Common myeloid progenitor, CD34-positive (primary cell): Measurements from ENCODE around the gene RNFT2.

Source experiments
- CTCF ChIA-PET: fragments of 350-600 bp; sonication (Branson Sonifier 250); formaldehyde crosslinking; loops from one replicate; lab custom pipeline; 2021; ENCODE audit warnings: antibody characterized with exemption; lab: Charles Lee
- POLR2A ChIA-PET: fragments of 350-600 bp; sonication (Branson Sonifier 250); formaldehyde crosslinking; loops from one replicate; lab custom pipeline; 2021; ENCODE audit warnings: antibody characterized with exemption; lab: Charles Lee
- DNase-seq, 3 donors: peaks; one replicate each; pipeline versions ENCODE4 v3.0.0 to v3.0.0-alpha.2; 2013
- H3K27ac ChIP-seq, 2 experiments: 1 replicate in 1 of 2; 2 replicates in 1 of 2; pipeline ENCODE4 v1.7.0; 2013; ENCODE audit warnings: inconsistent platforms in 2 of 2, low read length in 2 of 2, mild to moderate bottlenecking in 2 of 2, low read depth in 1 of 2, moderate library complexity in 1 of 2; ENCODE audit not compliant: severe bottlenecking in 2 of 2, insufficient read depth in 1 of 2, poor library complexity in 1 of 2
- H3K27me3 ChIP-seq, 5 experiments: replicated peaks in 2 of 5; 1 replicate in 3 of 5; 2 replicates in 2 of 5; pipeline versions ENCODE4 v1.6.1 to v1.7.0; 2013; ENCODE audit warnings: low read length in 4 of 5, mild to moderate bottlenecking in 2 of 5, moderate library complexity in 2 of 5, inconsistent platforms in 1 of 5; ENCODE audit not compliant: insufficient read depth in 5 of 5, control insufficient read depth in 4 of 5
- H3K36me3 ChIP-seq, 4 experiments: 1 replicate in 2 of 4; 2 replicates in 2 of 4; pipeline versions ENCODE4 v1.6.1 to v1.7.0; 2013; ENCODE audit warnings: low read length in 3 of 4, control low read depth in 1 of 4, mild to moderate bottlenecking in 1 of 4; ENCODE audit not compliant: control insufficient read depth in 4 of 4, insufficient read depth in 4 of 4
- H3K4me1 ChIP-seq, 4 experiments: 1 replicate in 3 of 4; 2 replicates in 1 of 4; pipeline versions ENCODE4 v1.6.1 to v1.7.1; 2013; ENCODE audit warnings: low read length in 3 of 4, mild to moderate bottlenecking in 3 of 4, control low read depth in 1 of 4, inconsistent platforms in 1 of 4, moderate library complexity in 1 of 4; ENCODE audit not compliant: control insufficient read depth in 4 of 4, insufficient read depth in 4 of 4; ENCODE audit errors: control extremely low read depth in 1 of 4
- H3K4me3 ChIP-seq, 7 experiments: 1 replicate in 4 of 7; 2 replicates in 3 of 7; pipeline versions ENCODE4 v1.5.1 to v1.7.0; 2013; ENCODE audit warnings: mild to moderate bottlenecking in 7 of 7, low read length in 6 of 7, moderate library complexity in 6 of 7, inconsistent platforms in 2 of 7, low read depth in 2 of 7, control low read depth in 1 of 7; ENCODE audit not compliant: insufficient read depth in 4 of 7, control insufficient read depth in 1 of 7; ENCODE audit errors: extremely low read depth in 1 of 7
- H3K9me3 ChIP-seq, 5 experiments: 1 replicate in 4 of 5; 2 replicates in 1 of 5; pipeline versions ENCODE4 v1.6.1 to v1.7.1; 2013; ENCODE audit warnings: low read length in 4 of 5, mild to moderate bottlenecking in 2 of 5, inconsistent platforms in 1 of 5, low read depth in 1 of 5, moderate library complexity in 1 of 5; ENCODE audit not compliant: control insufficient read depth in 4 of 5, insufficient read depth in 2 of 5; ENCODE audit errors: control extremely low read depth in 1 of 5
- WGBS: methylation state at CpG from one replicate; pipeline ENCODE4 v1.1.5; 2013; ENCODE audit not compliant: insufficient coverage; 5-methylcytosine and 5-hydroxymethylcytosine counted together

Gene RNFT2

GRCh38 chr12:116731801-116732200, 6.3 kb upstream of the RNFT2 start:
- 96% methylated on average over 3 of the region's 3 CpGs for WGBS
- H3K9me3 ChIP-seq: no peaks in the 10 kb centered on the region
- no peak overlapping the region for H3K4me3 ChIP-seq
- CTCF ChIA-PET: interaction anchor here (0.6 kb wide), 1 partner anchor 11 kb away, joined by 4 read pairs; no protein-coding TSS in a partner anchor
- POLR2A ChIA-PET: no interaction called here
- peaks cover 3 to 17% (median 8%) of the 10 kb centered on the region in 4 experiments for H3K36me3 ChIP-seq
- peaks cover 0 to 7% (median 4%) of the 10 kb centered on the region in 4 experiments for H3K4me1 ChIP-seq
- H3K27me3 ChIP-seq: no peaks in the 10 kb centered on the region
- no peak for DNase-seq
- H3K27ac ChIP-seq: no peak overlapping the region

GRCh38 chr12:116734156-116734768, 3.9 kb upstream of the RNFT2 start:
- ChIA-PET CTCF (no interaction called here), POLR2A (no interaction called here)
- Histone ChIP-seq H3K4me1 (peaks cover 0 to 19% (median 17%) of the 10 kb centered on the region in 4 experiments), H3K4me3 (no peak overlapping the region), H3K36me3 (peaks cover 3 to 17% (median 8%) of the 10 kb centered on the region in 4 experiments), H3K9me3 (no peaks in the 10 kb centered on the region), H3K27me3 (peaks cover 0 to 4% (median 0%) of the 10 kb centered on the region in 5 experiments), H3K27ac (no peak overlapping the region)
- WGBS: 100% methylated on average over 2 of the region's 5 CpGs
- no peak for DNase-seq

GRCh38 chr12:116735084-116735483, 3.0 kb upstream of the RNFT2 start:
- Histone ChIP-seq H3K36me3 (peaks cover 3 to 17% (median 8%) of the 10 kb centered on the region in 4 experiments), H3K9me3 (no peaks in the 10 kb centered on the region), H3K27ac (no peak overlapping the region), H3K4me1 (peaks cover 0 to 19% (median 17%) of the 10 kb centered on the region in 4 experiments), H3K4me3 (no peak overlapping the region), H3K27me3 (peaks cover 0 to 7% (median 0%) of the 10 kb centered on the region in 5 experiments)
- ChIA-PET CTCF (no interaction called here), POLR2A (no interaction called here)
- no peak for DNase-seq
- 98% methylated on average over 6 of the region's 10 CpGs for WGBS

- peaks cover 3 to 17% (median 8%) of the 10 kb centered on the region in 4 experiments for H3K36me3 ChIP-seq
- CTCF ChIA-PET: interaction anchor here (1.0 to 1.4 kb wide), 2 partner anchors 9 to 27 kb away, joined by 3 read pairs; no protein-coding TSS in a partner anchor
- POLR2A ChIA-PET: no interaction called here
- peak in 1 of 3 donors; percentile 16 for DNase-seq
- H3K27ac ChIP-seq: no peak overlapping the region
- peaks cover 0 to 7% (median 0%) of the 10 kb centered on the region in 5 experiments for H3K27me3 ChIP-seq
- H3K4me1 ChIP-seq: peaks cover 0 to 19% (median 17%) of the 10 kb centered on the region in 4 experiments
- peak overlapping the region in 1 of 7 experiments; percentile 78 for H3K4me3 ChIP-seq
- H3K9me3 ChIP-seq: no peaks in the 10 kb centered on the region
- 78% methylated on average over 4 of the region's 9 CpGs for WGBS
Measured at GRCh38 chr12:116735951-116736599, 2.0 kb upstream of the RNFT2 start.

- peak overlapping the region in 1 of 2 experiments; percentile 61 for H3K27ac ChIP-seq
- CTCF ChIA-PET: interaction anchor here (1.0 to 1.4 kb wide), 2 partner anchors 10 to 28 kb away, joined by 3 read pairs; no protein-coding TSS in a partner anchor
Measured at GRCh38 chr12:116736962-116737773, 947 bp upstream of the RNFT2 start.

GRCh38 chr12:116739381-116739887, 1.3 kb downstream of the RNFT2 start:
- no peak for DNase-seq
- Histone ChIP-seq H3K27me3 (peaks cover 0 to 9% (median 0%) of the 10 kb centered on the region in 5 experiments), H3K4me1 (peaks cover 0 to 19% (median 17%) of the 10 kb centered on the region in 4 experiments), H3K36me3 (peaks cover 0 to 7% (median 5%) of the 10 kb centered on the region in 4 experiments), H3K27ac (no peak overlapping the region), H3K4me3 (no peak overlapping the region), H3K9me3 (no peaks in the 10 kb centered on the region)
- 89% methylated on average over 7 of the region's 7 CpGs for WGBS
- CTCF ChIA-PET: no interaction called here
- POLR2A ChIA-PET: no interaction called here

More at GRCh38 chr12:116736962-116737773, 947 bp upstream of the RNFT2 start:
- peaks cover 0 to 19% (median 17%) of the 10 kb centered on the region in 4 experiments for H3K4me1 ChIP-seq
- H3K36me3 ChIP-seq: peaks cover 3 to 17% (median 8%) of the 10 kb centered on the region in 4 experiments
- WGBS: 6% methylated on average over 24 of the region's 24 CpGs
- peak overlapping the region; percentile 68 to 95 (median 78) for H3K4me3 ChIP-seq
- no peak for DNase-seq
- peaks cover 0 to 9% (median 0%) of the 10 kb centered on the region in 5 experiments for H3K27me3 ChIP-seq
- no peaks in the 10 kb centered on the region for H3K9me3 ChIP-seq
- POLR2A ChIA-PET: no interaction called here
